Activated T-cell treated with anti-CD3 and anti-CD28 coated beads for 24 hours (primary cell): Measurements from ENCODE around the gene FARP1.

Experiments used
- DNase-seq: peaks from one replicate; pipeline ENCODE4 v3.0.0-alpha.2; 2020; ENCODE audit warnings: low read depth

Gene FARP1

DNA sequence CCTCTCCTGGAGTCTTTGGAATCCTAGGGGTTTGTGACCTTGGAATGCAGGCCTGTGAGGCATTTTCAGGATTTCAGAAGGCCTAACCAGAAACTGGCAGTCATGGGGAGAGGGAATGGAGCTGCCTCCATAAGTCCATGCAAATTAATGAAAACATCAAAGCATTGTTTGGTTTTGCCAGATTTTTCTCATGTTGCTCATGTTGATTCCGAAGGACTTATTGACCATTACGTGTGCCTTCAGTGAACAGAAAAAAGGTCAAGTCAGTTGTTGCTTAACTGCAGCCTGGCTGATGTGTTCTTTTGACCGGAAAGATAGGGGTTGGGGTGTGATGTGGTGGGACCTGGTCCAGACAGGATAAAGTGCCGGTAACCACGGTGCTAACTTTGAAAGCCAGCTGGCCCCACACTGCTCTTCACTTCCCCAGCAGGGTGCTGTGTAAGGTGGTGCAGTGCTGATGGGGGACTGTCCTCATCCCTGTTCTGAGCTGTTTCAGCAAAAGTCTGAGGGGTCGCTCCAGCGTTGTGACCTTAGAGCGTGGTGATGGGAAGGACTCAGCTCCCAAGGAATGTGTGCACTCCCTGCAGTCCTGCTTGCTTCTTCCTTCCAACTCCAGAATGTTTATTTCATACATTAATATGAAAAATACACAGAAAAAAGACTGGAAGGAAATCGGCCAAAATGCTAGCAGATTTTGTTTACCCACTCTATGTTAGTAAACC is 30.7 kb downstream of the FARP1 start:
- DNase-seq, result no peak

DNA sequence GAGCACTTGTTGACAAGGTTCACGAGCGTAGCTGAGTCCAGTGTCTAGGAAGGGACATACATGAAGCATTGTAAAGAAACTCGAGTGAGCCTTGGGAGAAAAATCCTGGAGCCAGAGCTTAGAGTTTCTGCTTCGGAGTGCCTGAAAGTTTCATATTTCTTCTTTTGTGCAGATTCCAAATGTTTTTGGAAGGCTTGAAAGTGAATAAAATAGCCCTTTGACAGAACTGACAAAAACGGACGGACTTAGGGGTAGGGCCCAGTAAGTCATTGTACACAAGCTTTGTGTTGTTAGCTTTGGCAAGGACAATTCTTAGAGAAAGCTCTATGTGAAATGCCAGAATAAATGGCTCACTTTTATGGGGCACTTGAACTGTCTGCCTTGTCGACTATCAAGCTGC is 31.4 kb downstream of the FARP1 start:
- DNase-seq, result no peak

DNA sequence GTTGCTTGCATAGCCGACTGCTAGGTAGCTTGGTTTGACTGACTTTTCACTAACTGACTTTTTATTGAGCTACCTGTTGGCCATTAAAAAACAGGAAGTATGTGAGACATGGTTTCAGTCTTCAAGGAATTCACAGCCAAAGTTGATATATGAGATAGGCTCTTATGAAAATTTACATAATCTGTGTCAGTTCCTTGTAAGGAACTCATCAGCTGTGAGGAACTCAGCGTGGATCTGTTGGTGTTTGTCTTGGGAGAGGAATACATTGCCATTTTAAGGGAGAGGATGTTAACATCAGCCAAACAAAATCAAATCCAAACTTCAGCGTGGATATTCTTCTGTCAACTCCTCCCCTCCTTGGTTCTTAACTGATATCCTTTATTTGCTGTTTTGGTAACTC is 32.1 kb downstream of the FARP1 start:
- no peak for DNase-seq

DNA sequence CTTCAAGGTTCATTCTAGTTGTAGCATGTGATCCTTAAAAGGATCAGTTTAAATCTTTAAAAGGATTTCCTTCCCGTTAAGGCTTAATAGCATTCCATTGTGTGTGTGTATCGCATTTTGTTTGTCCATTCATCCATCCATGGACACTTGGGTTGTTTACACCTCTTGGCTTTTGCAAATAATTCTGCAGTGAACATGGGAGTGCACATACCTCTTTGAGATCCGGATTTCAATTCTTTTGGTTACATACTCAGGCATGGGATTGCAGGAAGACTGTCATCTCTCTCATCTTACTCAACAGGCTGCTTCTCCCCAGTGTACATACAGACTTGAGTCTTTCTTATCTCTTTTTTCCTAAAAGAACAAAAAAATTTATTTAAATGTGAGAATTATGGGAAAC is 32.9 kb downstream of the FARP1 start:
- no peak for DNase-seq

DNA sequence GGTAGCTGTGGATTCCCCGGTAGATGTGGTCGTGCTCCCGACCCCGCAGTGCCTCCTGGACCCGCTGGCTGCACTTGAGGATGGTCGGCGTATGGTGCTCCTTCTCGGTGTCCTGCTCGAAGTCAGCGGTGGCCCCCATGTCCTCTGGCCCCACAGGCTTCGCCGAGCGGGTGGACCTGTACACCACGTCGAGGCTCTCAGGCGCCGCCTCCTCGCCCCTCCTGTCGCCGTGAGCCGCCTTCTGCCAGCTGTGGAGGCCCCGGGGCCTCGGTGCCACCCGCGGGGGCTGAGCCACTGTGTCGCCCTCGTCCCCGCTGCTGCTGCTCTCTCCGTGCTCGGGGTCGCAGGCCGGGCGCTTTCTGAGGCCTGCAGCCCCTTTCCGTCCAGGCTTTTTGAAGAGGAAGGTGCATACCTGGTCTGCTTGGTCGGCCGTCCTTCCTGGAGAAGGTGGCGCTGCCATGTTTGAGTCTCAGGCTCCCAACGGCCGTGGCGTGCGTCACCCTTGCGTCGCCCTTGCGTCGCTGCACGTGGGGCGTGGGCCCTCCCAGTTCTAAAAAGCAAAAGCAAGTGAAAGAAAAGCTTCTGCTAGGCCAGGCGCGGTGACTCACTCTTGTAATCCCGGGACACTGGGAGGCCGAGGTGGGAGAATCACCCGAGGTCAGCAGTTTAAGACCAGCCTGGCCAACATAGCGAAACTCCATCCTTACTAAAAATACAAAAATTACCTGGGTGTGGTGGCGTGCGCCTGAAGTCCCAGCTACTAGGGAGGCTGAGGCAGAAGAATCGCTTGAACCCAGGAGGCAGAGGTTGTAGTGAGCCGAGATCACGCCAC is 34.1 kb downstream of the FARP1 start, which contains the start of gene RNF113B:
TSS of gene RNF113B (minus strand) at position 493 of the 832 bp plus-strand sequence. CDS start at position 460, 33 bp downstream.
- no peak for DNase-seq

DNA sequence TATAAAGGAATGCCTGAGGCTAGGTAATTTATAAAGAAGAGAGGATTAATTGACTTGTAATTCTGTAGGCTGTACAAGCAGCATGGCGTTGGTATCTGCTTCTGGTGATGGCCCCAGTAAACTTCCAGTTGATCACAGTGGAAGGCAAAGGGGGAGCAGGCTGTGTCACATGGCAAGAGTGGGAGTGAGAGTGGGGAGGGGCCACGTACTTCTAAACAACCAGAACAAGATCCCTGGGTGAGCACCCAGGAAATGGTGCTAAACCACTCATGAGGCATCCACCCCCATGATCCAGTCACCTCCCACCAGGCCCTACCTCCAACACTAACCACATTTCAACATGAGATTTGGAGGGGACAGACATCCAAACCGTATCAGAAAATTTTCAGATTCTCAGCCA is 37.2 kb downstream of the FARP1 start:
- DNase-seq, result no peak

DNA sequence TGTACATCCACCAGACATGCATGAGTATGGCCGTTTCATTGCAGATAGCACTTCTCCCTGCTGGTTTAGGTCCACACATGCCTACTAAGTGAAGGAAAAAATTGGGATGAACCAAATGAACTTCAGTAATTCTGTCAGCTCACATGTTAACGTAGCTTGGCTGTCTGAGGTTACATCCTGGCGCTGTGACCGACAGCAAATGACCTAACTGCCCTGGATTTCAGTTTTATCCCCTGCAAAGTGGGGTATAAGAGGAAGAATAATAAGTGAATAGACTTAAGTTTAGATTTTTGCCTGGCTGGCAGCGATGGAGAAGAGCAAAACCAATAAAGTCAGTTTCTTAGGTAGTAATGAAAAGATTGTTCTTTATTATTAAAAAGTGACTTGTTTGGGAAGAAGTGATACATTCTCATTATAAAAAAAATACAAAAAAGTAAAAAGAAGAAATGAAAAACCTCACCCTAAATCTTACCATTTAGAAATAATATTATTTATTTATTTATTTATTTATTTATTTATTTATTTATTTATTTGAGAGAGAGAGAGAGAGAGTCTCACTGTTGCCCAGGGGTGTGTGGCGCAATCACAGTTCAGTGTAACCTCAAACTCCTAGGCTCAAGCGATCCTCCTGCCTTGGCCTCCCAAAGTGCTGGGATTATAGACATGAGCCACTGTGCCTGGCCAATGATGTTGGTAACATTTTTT is 38.4 kb downstream of the FARP1 start:
- no peak for DNase-seq

DNA sequence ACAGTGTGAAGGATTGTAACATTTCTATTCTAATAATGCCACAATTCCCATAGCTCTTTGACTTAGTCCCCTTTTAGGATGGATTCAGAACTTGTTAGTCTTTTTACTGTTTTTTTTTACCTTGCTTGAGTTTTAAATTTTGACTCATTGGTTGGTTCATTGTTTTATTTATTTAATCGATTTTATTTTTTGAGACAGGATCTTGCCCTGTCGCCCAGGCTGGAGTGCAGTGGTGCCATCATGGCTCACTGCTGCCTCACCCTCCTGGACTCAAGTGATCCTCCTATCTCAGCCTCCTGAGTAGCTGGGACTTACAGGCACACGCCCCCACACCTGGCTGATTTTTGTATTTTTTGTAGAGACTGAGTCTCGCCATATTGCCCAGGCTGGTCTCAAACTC is 39.3 kb downstream of the FARP1 start:
- no peak for DNase-seq

DNA sequence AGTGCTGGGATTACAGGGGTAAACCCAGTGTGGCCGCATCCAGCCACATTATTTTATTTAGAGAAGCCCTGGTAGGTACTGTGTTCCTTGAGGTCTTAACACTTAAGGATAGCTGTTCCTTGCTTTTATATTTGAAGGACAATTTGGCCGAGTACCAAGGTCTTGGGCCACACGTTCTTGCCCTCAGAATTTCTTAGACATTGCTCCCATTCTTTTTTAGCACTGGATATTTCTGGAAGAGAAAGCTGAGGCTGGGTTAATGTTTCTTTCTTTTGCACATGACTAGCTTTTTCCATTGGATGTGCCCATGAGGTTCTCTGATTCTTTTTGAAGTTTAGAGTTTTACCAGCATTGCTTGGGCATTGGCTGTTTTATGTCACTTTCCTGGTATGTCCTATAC is 39.7 kb downstream of the FARP1 start:
- DNase-seq, result no peak

DNA sequence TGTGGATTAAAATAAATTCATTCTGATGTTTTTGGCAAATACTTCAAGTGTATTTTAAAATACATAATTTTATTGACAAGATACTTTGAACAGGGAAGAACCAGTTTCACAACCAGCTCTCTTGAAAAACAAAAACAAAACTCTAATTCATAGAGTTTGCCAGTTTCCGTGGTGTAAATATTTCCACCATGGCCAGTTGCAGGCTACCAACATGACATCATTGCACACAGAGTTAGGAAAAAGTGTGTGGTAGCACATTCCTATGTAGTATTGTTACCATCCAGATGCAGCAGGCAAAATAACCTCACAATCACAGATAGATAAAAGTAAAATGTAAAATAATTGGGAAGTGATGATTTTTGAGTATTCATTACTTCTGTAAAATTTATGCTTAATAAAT is 41.9 kb downstream of the FARP1 start:
- DNase-seq, result no peak

DNA sequence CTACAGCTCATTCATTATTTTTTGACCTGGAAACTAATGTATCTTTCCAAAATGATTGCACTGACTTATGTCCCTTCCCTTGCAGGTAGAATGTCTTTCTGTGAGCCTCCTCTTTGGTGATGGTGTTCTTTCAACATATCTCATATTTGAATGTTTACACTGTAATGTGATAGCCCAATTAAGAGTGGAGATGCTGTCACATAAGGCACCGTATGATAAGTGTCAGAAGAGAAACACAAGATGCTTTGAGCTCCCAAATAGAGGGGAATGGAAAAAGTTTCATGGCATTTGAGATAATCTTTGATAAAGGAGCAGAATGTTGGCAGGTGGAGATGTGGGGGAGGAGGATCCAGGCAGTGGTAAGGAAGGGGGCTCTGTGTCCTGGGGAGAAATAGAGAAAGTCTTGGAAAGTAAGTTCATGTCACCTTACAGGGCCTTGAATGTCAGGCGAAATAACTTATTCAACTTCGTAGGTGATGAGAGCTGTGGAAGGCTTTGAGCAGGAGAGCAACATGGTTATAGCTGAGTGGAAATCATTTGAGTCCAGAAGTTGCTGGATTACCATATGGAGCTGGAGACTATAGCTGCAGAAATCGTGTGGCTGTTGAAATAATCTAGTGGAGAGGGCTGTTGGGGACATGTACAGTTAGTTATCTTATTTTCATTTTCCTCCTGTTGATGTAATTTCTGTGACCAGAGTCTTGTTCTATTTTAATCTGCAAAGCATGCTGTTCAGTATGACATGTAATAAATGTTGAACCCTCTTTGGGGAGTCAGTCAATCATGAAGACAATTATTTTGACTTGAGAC is 44.5 kb downstream of the FARP1 start:
- DNase-seq, result no peak

DNA sequence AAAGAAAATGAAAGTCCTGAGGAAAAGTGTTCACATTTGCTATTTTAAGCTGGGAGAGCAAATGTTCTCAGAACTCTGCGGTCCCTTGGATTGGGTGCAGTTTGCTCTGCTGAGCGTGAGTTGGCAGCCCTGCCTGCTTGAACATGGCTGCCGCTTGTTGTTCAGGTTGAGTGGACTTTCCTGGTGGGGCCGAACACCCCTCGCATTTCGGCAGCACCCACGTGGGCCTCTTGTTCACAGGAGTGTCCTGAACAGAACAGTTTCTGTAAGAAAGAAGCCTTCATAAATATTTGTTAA is 45.0 kb downstream of the FARP1 start:
- DNase-seq, result no peak

DNA sequence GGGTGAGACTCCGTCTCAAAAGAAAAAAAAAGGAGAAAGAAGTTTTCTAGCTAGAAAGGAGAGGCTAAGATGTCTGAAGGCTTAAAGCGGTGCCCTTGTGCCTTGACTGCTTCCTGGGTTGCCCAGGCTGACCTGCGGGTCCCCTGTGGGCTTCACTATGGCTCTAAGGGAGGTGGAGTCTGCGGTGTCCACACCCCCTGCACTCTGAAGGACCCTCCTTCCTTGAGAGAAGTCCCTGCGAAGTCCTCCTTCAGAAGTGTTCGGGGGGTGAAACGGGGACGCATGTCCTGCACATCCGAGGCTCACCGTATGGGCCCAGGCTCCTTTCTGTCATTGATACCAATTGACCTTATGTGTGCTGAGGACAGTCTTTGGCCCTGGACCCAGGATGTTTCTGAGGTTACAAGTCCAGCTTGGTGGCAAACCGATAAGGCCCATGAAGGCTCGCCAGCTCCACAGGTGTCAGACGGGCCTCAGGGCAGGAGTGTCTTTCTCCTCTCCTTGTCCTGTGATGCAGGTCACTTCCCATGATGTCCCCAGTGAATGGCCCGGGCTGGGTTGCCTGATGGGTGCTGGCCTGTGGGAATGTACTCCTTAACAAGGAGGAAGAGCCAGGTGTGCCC is 45.8 kb downstream of the FARP1 start:
- no peak for DNase-seq

DNA sequence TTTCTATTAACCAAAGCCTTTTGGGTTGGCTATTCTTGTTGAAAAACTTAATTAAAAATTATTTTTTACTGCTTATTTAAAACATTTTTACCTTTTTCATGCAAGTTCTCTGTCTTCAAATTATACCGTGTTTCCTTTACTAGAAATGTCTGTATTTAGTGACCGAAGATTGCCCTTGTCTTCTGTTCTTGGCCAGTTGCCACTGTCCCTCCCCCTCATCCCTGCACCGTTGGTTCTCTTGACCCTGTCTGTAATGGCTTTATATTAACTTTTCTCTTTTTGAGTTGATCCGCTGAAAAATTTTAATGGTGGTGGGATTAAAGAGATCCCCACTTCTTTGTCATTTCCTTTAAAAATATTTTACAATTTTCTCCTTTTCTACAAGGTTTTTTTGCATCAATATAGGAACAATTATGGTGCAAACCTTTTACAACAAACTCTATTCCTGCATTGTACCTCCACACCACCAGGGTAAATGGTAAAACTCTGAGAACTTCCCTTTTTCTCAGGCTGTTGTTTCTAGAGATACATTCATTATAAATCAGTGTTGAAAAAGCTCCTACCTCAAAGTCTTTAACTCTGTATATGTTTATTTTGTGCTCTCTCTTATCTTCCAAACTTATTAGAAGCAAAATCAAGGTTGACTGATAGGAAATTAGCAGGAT is 47.1 kb downstream of the FARP1 start:
- no peak for DNase-seq

DNA sequence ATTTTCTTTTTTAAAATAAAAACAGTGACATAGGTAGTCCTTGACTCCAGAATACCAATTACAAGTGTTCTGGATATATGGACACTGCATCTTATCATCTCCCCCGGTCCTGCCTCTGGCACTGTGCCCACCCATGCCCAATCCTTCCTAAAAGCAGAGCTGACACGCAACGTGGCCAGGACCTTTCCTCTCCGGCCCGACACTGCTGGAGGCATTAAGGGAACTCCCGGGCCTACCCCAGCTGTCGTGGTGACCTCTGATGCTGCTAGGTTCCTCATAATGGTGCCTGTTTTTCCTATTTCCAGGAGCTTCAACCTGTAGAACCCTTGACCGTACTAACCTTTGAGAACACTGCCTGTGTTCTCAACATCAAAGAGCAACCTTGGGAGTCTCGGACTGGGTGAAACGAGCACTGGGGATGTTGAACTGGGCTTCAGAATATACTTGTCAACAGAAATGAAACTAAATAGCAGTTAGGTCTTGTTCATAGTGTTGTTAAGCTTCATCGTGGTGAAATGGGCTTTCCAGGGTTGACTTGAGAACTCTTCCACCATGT is 48.1 kb downstream of the FARP1 start:
- no peak for DNase-seq

DNA sequence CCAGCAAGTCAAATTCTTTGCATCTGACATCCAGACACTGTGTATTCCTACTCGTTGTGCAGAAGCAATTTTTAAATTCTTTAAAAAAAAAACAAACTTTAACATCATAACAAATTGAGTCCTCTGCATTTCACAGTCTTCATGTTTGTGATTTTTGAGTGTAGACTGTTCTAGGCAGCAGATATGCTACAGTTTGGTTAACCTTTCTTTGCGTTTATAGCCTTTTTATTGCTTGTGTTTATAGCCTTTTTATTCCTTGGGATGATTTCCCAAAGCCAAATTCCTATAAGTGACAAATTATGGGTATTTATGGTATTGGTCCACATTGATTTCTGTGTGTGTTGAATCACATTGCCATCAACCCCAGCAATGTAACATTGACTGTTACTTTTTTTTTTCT is 49.1 kb downstream of the FARP1 start:
- DNase-seq, result no peak

DNA sequence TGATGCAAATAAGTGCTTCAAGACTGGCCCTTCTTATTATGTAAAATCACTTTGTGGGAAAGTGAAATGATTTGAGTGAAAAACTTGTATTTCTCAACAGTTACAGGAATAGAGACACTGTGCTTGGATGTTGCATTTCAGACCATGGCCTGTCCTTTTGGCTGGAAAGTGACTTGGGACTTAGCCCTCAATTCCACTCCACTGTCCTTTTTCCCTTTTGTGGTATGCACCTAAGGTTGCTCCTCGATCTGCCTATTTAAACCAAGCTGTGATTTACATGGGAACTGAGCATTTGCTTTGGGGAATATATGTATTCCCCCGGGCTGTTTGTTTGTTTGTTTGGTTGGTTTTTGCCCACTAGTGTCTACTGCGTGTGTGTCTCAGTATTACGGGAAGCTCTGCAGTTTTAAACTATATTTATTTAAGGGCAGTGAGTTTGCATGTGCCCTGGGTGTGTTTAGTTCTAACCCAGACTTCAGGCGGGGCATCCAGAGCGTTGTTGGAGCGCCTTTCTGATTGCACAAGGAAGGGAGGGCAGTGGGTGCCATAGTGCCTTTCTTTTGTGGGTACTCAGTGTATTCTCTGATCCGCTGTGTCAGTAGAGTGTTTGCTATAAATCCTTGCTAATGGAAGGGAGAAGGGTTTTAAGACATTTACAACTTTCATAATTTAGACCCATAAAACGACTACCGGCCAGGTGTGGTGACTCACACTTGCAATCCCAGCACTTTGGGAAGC is 52.3 kb downstream of the FARP1 start:
- no peak for DNase-seq

DNA sequence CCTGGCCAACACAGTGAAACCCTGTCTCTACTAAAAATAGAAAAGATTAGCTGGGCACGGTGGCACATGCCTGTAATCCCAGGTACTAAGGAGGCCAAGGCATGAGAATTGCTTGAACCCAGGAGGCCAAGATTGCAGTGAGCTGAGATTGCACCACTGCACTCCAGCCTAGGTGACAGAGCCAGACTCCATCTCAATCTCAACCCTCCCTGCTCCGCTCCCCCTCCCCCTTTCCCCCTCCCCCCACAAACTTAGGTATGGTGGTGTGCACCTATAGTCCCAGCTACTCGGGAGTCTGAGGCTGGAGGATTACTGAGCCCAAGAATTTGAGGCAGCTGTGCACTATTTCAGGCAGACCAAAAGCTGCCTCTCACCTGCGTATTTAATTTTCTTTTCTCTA is 55.8 kb downstream of the FARP1 start:
- DNase-seq, result no peak

DNA sequence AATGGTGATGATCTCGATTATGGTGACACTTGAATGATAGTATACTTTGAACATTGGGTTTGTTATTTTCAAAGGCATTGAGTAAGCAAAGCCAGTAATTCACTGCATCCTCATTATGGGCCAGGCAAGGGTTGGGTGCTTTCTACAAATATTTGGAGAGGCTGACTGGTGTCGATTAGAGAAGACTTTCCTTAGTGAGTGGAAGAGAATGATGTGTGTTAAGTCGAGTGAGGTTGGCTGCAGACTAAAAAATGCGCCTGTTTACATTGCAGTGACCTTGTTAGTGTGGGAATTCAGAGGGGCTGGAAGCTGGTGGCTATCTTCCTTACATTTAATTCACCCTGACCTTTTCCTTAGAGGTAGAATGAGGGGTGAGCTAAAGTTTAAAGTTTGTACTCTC is 56.6 kb downstream of the FARP1 start:
- DNase-seq, result no peak

DNA sequence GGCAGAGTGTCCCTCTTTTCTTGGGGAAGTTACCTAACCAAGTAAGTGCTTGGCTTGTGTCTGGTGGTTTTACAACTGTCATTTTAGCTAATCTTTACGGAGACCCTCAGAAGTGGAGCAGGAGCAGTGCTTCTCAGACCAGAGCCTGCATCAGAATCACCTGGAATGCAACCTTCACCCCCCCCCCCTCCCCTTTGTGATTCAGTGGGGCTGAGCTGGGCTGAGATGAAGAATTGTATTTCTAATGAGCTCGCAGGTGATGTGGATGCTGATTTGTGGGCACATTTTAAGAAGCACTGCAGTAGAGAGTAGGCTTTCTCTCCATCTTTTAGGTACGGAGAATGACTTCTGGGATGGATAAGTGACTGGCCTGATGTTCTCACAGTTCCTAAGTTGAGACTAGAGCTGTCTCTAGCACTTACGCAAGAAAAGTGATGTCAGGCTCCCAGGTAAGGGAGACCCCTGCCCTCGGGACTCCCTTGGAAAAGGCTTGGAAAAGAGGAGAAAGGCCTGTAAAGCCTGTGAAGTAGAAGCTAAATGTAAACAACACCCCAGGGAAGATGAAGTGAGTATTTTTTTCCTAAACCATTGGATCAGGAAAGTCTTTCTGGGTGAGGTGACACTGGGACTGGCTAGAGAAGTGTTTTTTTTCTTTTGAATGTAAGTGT is 57.5 kb downstream of the FARP1 start:
- no peak for DNase-seq
